Stimulated activated CD8-positive, alpha-beta memory T cell treated with anti-CD3 and anti-CD28 coated beads, Interleukin-12 subunit alpha, Interleukin-12 subunit beta, amount 100 ng/mL, for 1 hour (primary cell): Measurements from ENCODE around the gene GPC5.
"Not testable (repeated sequence)": the region's sequence is repeated elsewhere in the genome, so short reads cannot be mapped to it uniquely, and the experiment has no call there.

ENCODE experiments used
- DNase-seq: peaks from one replicate; pipeline ENCODE4 v3.0.0-alpha.2; 2020; ENCODE audit warnings: low read depth

Gene GPC5

DNA sequence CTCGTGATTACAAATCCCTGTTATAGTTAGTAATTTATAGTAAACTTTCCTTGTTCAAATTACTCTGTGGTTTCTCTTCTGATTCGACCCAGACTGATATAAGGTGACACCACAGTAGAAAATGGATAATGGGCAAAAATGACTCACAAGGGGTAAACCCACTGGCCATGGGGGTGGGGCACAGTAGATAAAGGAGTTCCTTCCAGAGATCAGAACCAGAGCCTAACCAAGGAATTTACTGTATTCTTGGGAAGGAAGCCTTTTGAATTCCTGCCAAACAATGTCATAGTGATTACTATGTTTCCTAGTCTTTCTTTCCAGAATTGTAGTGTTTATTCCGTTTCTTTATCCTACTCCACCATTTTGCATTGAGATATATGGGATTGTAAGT lies 29.0 kb upstream of the GPC5 start:
- DNase-seq = no peak

GRCh38 chr13:91370501-91370900 lies 27.9 kb upstream of the GPC5 start:
- no peak for DNase-seq

GRCh38 chr13:91372911-91373310 lies 25.5 kb upstream of the GPC5 start:
- no peak for DNase-seq

DNA sequence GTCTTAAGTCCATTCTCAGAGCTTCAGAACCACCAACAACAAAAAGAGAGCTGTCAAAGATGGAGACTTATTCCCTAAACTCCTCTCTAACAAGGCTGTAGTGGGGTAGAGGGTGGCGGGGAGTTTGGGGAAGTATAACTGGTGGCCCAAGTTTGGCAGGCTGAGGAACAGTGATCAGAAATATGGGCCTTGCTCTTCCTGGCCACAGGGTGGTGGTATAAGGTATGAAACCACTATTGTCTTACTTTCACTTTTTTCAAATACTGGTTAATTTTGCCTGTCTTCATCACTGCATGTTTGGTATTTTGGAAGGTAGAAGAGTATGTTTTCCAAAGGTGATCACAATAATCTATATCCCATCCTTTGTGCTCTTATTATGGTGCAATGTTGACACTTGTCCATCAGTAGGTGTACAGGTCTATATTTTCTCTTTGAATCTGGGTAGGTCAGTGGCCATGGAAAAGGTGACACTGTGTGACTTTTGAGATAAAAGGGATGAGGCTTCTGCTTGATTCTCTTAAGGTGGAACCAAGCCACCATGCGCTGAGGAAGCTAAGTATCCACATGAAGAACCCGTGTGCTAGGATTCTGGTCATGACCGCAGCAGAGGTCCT lies 23.2 kb upstream of the GPC5 start:
- DNase-seq = no peak

- DNase-seq = no peak
Measured at GRCh38 chr13:91381371-91381770, 17.1 kb upstream of the GPC5 start.

GRCh38 chr13:91383836-91384235 lies 14.6 kb upstream of the GPC5 start:
- no peak for DNase-seq

GRCh38 chr13:91384896-91385295 lies 13.5 kb upstream of the GPC5 start:
- no peak for DNase-seq

- DNase-seq = no peak
Measured at GRCh38 chr13:91389186-91389585, 9.2 kb upstream of the GPC5 start.

DNA sequence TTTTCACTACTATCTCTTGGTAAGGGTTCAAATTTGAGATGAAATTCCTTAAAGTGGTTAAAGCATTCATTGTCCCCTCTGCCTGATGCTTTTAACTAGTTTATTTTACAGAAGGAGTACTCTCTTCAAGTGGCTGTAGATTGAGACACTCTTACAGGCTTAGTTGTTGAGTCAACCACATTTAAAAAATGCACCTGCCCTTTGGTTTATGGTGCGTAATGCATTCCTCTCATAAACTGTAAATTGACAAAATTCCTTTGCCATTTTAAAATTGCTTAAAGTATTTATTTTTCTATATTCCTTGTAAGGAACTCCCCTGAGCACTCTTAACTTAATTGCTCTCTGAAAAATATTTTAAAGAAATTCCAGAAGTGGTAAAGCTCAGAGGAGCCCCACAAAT lies 826 bp upstream of the GPC5 start:
- DNase-seq = no peak

GRCh38 chr13:91399189-91400062 lies 1.0 kb downstream of the GPC5 start:
- DNase-seq = no peak

GRCh38 chr13:91400063-91400399 lies 1.6 kb downstream of the GPC5 start:
- no peak for DNase-seq

DNA sequence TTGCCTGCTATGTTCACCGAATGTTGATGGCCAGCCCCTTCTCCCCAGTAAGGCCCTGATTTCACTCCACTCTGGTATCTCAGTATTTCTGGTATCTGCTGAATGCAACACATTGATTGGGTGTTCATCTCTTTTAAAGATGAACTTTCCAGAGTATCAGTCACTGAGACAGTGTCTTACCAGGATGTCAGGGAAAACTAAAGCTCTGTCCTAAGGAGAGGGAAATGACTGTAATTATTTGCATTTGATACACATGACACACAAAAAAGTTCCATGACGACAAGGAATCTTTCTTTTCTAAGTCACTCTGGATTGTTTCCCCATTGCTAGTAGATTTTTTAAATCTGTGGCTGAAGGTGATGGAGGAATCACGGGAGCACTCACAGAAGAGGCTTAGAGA lies 2.2 kb downstream of the GPC5 start:
- DNase-seq = no peak

DNA sequence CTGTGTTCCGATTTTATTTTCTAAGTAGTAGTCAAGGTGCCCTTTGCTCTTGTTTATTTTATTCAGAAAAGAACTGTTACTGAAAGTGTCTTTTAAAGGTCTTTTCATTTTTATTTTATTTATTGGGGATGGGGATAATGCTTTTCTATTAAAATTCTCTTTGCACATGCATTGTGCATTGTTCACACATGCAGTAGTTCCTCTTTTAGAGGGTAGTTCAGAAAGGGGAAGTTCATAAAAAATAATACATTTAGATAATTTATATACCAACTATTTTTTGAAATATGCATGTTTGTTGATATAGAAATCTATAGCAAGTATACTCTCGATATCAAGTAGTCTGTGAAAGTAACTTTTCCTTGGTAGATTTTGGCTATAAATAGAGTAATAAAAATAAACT lies 3.5 kb downstream of the GPC5 start:
- no peak for DNase-seq

- DNase-seq = no peak
Measured at GRCh38 chr13:91405240-91405639, 6.8 kb downstream of the GPC5 start.

GRCh38 chr13:91406619-91407018 lies 8.2 kb downstream of the GPC5 start:
- DNase-seq = no peak

- DNase-seq = no peak
Measured at GRCh38 chr13:91408971-91409370, 10.6 kb downstream of the GPC5 start.

DNA sequence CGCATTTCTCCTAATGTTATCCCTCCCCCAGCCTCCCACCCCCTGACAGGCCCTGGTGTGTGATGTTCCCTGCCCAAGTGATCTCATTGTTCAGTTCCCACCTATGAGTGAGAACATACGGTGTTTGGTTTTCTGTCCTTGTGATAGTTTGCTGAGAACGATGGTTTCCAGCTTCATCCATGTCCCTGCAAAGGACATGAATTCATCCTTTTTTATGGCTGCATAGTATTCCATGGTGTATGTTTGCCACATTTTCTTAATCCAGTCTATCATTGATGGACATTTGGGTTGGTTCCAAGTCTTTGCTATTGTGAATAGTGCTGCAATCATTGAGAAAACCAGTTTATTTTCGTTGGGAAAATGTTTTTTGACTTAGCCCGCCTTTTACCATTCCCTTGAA lies 18.2 kb downstream of the GPC5 start:
- not testable (repeated sequence) for DNase-seq

DNA sequence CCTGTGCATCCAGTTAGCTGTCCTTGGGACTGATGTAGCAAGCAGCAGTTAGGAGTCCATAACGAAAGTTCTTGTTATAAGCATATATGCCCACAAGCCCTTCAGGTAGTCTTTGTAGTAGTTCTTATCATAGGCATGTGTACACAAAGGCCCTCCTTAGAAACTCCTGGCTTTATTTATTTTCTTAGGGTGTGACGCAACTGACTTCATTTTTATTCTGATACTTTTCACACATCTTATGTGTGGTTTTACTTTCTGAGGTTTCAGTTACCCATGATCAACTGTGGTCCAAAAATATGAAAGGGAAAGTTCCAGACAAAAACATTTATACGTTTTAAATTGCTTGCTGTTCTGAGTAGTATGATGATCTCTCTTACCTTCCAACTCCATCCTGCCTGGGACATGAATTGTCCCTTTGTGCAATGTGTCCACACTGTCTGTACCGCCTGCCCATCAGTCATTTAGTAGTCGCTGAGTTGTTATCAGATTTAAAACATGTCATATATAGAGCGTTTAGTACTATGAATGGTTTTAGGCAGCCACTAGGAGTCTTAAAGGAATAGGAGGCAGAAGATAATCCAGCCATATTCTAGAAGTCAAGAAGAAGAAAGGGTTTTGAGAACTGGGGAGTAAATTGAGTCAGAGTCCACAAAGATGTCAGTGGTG lies 19.4 kb downstream of the GPC5 start:
- DNase-seq = no peak

- no peak for DNase-seq
Measured at GRCh38 chr13:91426913-91427312, 28.5 kb downstream of the GPC5 start.

DNA sequence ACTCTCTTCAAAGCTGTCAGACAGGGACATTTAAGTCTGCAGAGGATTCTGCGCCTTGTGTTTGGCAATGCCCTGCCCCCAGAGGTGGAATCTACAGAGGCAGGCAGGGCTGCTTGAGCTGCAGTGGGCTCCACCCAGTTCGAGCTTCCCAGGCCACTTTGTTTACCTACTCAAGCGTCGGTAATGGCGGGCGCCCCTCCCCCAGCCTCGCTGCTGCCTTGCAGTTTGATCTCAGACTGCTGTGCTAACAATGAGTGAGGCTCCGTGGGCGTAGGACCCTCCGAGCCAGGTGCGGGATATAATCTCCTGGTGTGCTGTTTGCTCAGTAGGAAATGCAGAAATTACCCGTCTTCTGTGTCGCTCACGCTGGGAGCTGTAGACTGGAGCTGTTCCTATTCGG lies 40.3 kb downstream of the GPC5 start:
- not testable (repeated sequence) for DNase-seq

- no peak for DNase-seq
Measured at GRCh38 chr13:91450913-91451312, 52.5 kb downstream of the GPC5 start.

GRCh38 chr13:91454666-91455065 lies 56.2 kb downstream of the GPC5 start:
- DNase-seq = no peak

DNA sequence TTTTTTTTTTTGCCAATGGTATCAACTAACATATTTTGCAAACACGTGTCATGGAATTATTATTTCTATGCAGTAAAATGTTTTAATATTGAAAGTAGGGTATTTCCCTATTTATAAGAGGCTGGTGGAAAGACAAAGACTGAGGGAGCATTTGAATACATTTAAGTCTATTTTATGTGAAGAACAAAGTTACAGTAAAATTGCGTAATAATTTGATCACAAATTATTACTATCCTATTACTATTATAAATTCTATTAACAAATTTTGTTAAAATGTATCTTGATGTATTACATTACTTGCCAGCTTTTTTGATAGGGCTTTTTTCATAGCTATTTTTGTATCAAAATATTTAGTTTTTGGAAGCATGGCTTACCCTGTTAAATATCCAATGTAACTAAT lies 58.4 kb downstream of the GPC5 start:
- no peak for DNase-seq
